NCI-H774 (cell line): ENCODE results near the gene SMC5.
"Not testable (repeated sequence)": the region's sequence is repeated elsewhere in the genome, so short reads cannot be mapped to it uniquely, and the experiment has no call there.

Experiments
- DNase-seq: peaks from one replicate; lab custom pipeline; 2025; lab: John Stamatoyannopoulos, UW

SMC5 gene

DNA sequence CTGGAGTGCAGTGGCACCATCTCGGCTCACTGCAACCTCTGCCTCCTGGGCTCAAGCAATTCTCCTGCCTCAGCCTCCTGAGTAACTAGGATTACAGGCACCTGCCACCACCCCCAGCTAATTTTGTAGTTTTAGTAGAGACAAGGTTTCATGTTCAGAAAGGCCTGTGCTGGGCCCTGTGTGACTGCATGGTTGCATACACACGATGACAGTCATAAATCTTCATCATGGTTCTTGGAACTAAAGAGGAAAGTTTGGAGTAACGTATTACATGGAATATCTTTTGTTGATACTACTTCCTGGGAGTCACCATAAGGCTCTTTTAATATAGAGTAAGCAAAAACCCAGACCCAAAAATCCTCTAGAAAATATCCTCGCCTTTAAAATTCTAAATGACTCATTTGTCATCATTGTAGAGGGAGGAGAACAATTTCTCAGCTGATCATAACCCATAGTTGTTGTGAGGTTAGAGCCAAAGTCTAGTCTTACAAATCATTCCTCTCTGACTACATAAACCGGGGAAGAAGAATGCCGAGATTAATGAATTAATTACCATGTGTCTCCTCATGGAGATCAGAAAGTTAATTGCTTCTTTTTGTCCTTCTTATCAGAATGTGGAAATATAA lies 108.6 kb downstream of the SMC5 start:
- DNase-seq: no peak

DNA sequence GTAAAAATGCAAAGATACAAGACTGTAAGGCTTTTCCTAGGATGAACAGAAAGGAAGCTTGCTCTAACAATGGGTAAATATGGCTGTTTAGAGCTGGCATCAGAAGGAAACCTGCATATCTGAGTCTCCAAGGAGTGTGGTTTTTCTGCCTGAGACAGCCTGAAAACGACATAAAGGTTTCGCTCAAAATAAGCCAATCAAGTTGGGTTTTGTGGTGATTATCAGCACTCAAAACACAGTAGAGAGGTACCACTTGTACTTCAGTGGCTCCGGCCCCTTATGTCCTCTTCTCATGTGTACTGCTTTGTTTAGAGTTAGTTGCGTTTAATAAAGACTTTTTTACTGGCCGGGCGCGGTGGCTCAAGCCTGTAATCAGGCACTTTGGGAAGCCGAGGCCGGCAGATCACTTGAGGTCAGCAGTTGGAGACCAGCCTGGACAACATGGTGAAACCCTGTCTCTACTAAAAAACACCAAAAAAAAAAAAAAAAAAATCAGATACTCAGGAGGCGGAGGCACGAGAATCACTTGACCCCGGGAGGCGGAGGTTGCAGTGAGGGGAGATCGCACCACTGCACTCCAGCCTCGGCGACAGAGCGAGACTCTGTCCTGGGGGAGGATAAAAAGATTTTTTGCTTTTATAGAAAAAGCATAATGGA lies 116.3 kb downstream of the SMC5 start:
- DNase-seq: no peak

- no peak for DNase-seq
These were observed 123.4 kb downstream of the SMC5 start for GRCh38 chr9:70382046-70382708.

- no peak for DNase-seq
These were observed 124.2 kb downstream of the SMC5 start for GRCh38 chr9:70382709-70383605.

- no peak for DNase-seq
These were observed 126.6 kb downstream of the SMC5 start for GRCh38 chr9:70385426-70385825.

DNA sequence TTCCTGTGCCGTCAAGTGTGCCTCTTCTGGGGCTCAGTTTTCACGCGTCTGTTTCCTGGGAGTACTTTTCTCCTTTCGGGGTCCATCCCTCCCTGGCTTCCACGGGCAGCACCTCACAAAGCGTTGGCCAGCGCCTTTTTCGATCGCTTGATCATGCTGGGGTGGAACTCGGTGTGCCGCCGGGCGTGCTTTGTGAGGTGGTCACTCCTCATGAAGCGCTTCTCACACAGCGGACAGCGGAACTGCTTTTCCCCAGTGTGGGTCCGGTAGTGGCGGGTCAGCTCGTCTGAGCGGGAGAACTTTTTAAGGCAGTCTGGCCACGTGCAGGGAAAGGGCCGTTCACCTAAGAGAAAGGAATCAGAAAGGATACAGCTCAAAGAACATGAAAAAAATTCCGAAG lies 128.9 kb downstream of the SMC5 start:
- no peak for DNase-seq

DNA sequence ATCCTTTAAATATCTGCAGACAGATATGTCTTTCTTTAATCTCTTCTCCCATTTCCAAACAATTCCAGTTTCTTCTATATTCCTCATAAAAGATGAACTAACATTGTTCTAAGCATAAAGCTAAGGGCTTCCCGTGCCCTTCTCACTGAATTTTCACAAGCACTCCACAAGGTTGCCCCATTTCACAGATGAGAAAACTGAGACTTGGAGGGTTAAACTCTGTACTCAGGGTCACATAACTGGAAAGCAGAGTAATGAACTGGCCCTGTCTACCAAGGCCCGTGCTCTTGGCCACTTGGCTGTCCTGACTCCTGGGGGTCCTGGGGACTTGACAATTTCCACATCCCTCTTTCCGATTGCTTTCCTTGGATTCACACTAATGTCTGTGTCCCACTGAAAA lies 130.4 kb downstream of the SMC5 start:
- no peak for DNase-seq

DNA sequence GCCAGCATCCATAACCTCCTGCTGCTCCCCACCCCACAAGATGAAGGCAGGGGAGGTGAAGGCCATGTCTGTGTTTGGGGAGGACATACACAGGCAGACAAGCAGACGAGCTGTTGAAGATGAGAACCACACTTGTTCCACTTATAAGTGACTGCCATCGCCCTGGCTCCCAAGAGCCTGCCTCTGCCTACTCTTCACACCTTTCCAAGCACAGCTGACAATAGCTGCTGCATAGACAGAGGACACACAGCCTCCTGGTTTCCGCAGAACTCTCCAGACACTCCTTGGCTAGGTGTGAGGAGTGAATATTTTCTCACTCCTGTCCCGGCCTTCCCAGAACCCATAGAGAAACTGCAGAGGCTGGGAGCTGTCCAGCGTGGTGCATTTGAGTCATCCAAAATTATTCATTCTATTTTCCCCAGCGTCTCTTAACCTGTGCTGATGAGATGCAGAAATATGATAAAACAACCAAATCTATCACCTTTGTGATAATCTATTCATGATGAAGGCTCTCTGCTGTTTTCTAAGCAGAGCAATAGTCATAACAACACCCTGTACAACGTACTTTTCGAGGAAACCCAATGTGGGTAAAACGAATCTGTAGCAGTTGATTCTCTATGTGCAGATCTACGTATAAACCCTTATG lies 131.0 kb downstream of the SMC5 start:
- no peak for DNase-seq

- no peak for DNase-seq
These were observed 132.2 kb downstream of the SMC5 start for GRCh38 chr9:70390933-70391341.

GRCh38 chr9:70392189-70392588 lies 133.4 kb downstream of the SMC5 start:
- DNase-seq: no peak

- no peak for DNase-seq
These were observed 134.1 kb downstream of the SMC5 start for GRCh38 chr9:70392850-70393249.

- DNase-seq: no peak
These were observed 136.9 kb downstream of the SMC5 start for GRCh38 chr9:70395652-70396051.

DNA sequence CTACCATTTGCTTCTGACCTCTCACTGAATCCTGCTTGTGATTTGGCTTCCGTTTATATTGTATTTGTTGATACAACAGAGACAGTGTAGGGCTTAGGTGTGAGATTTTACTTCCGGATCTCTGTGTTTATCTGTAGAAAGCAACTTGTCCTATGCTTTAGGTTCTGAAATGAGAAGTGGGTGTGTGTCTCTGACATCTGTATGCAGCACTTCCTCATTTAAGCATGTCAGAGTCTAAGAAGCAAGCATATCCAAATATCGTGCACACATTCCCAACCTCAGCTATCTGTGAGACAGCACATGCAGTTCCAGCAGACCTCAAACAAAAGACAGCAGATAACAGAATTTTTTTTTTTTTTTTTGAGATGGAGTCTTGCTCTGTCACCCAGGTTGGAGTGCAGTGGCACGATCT lies 139.4 kb downstream of the SMC5 start:
- no peak for DNase-seq

DNA sequence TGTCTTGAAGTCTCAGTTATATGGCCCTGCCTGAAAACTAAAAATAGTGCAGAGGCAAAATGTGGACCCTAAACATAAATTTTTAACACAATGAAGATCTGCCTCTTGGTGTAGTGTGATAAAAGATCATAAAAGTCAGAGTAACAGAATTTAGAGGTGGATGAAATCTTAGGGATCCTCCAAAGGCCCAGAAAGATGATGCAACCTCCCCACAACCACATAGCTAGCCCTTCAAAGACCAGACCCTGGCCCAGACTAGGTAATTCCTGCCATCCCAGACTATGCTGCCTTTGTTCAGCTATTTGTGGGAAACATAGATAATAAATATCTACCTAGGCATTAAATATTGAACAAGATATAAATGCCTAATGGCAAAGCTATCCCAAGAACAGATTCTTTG lies 140.4 kb downstream of the SMC5 start:
- DNase-seq: no peak

GRCh38 chr9:70400107-70400892 lies 141.5 kb downstream of the SMC5 start:
- DNase-seq: no peak

- not testable (repeated sequence) for DNase-seq
These were observed 142.5 kb downstream of the SMC5 start for GRCh38 chr9:70401241-70401640.

DNA sequence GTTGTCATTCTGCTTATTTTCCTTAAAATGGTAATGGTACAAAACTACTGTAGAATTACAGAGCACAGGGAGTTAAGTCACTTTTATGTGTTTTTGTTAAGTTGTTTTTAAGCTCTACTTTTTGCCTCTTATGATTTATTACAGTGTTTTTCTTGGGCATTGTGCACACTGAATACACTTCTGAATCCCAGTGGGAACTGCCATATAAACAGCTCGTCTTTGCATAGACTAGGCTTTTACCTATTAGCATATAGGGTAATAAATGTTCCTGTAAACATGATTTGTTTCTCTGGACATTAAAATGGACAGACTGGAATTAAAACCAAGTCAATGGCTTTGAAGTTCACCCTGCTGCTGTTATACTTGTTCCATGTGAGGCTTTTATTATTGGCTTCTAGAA lies 143.4 kb downstream of the SMC5 start:
- DNase-seq: no peak

- DNase-seq: no peak
These were observed 144.4 kb downstream of the SMC5 start for GRCh38 chr9:70403166-70403565.

- DNase-seq: no peak
These were observed 144.8 kb downstream of the SMC5 start for GRCh38 chr9:70403618-70404025.

DNA sequence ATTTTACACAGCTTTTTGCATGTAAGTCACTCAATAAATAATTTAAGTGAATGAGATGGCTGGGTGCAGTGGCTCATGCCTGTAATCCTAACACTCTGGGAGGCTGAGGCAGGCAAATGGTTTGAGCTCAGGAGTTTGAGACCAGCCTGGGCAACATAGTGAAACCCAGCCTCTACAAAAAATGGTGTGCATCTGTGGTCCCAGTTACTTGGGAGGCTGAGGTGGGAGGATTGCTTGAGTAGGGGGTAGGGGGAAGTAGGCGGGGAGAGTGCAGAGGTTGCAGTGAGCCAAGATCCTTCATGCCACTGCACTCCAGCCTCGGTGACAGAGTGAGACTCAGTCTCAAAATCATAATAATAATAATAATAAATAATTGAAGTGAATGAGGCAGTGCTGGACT lies 145.5 kb downstream of the SMC5 start:
- no peak for DNase-seq
